A549 (cell line): ENCODE results near the gene TYMS.

Source experiments
- CTCF ChIP-seq: fragments of >200 bp; sonication (Bioruptor Twin); formaldehyde crosslinking; IDR thresholded peaks from 3 replicates; pipeline ENCODE4 v1.5.1; 2016
- EP300 ChIP-seq, 2 experiments: fragments of >200 bp; sonication (Bioruptor Twin); formaldehyde crosslinking; IDR thresholded peaks; 2 replicates in 1 of 2; 3 replicates in 1 of 2; pipeline ENCODE4 v1.6.1; 2016 to 2017
- ESRRA ChIP-seq: fragments of 150-350 bp; IDR thresholded peaks from 2 replicates; pipeline ENCODE4 v1.6.1; 2014; ENCODE audit warnings: mild to moderate bottlenecking, low read length, borderline replicate concordance
- MYC ChIP-seq: IDR thresholded peaks from 2 replicates; pipeline ENCODE4 v1.6.1; 2012; ENCODE audit warnings: mild to moderate bottlenecking, inconsistent platforms, low read length, improper control_type of control experiment, borderline replicate concordance
- NR3C1 ChIP-seq: fragments of >200 bp; sonication (Bioruptor Twin); formaldehyde crosslinking; IDR thresholded peaks from 3 replicates; pipeline ENCODE4 v1.6.1; 2017
- ZC3H11A ChIP-seq: fragments of 450-650 bp; IDR thresholded peaks from 2 replicates; pipeline ENCODE4 v1.6.1; 2014; ENCODE audit warnings: antibody characterized with exemption, mild to moderate bottlenecking

- TF ChIP-seq EP300 (IDR thresholded peaks at IDR 0.05) (no peak), MYC (no peak), CTCF (no peak), NR3C1 (no peak), ESRRA (no peak), ZC3H11A (no peak)
Observed at GRCh38 chr18:677951-678381, 20.5 kb downstream of the TYMS start.
